ENCODE data around the gene SMG6.
"Not testable (repeated sequence)": the region's sequence is repeated elsewhere in the genome, so short reads cannot be mapped to it uniquely, and the experiment has no call there.

GRCh38 chr17:2258830-2259229 lies 44.8 kb downstream of the SMG6 start:
- not testable (repeated sequence) for TF ChIP-seq POLR2AphosphoS5, CTCF, POLR2A, EP300 (IDR thresholded peaks at IDR 0.05)
